GM12878 (cell line): ENCODE results near the gene NT5C2.

Experiments
- NFIC ChIP-seq: IDR thresholded peaks from 2 replicates; pipeline ENCODE4 v1.6.1; 2012; ENCODE audit warnings: low read depth, mild to moderate bottlenecking, inconsistent platforms, low read length, moderate library complexity
- TCF12 ChIP-seq: IDR thresholded peaks from 2 replicates; pipeline ENCODE4 v1.6.1; 2011; ENCODE audit warnings: low read depth, mild to moderate bottlenecking, low read length
- TF ChIP-seq, protein P1 (sequence below): fragments of 450-650 bp; formaldehyde crosslinking; IDR thresholded peaks from 2 replicates; pipeline ENCODE4 v1.4.0; 2020; ENCODE audit warnings: mild to moderate bottlenecking, moderate library complexity
- TF ChIP-seq, protein P2 (sequence below): fragments of 450-650 bp; IDR thresholded peaks from 2 replicates; pipeline ENCODE4 v1.6.1; 2017; ENCODE audit warnings: mild to moderate bottlenecking, moderate library complexity
- TF ChIP-seq, protein P3 (sequence below): IDR thresholded peaks from 2 replicates; pipeline ENCODE4 v1.6.1; 2011; ENCODE audit warnings: mild to moderate bottlenecking, low read depth, low read length, moderate library complexity; ENCODE audit not compliant: insufficient replicate concordance

DNA sequence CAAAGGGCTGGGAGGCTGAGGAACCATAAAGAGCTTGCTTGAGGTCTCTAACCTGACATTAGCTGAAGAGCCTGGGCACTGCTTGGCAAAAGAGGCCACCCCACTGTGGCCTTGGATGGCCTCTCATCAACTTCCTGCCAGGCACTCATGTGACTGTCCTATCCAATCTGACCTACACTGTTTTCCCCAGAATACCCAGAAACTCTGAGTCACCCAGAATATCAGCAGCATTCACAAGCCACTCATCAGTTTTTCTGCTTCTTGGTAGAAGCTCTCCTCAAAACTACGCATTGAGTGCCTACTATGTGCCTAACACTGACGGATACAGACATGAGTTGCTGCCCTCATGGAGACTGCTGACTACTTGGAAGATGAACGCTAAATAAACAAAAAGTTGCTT lies 4.1 kb upstream of the NT5C2 start:
- TF ChIP-seq, protein P1, sequence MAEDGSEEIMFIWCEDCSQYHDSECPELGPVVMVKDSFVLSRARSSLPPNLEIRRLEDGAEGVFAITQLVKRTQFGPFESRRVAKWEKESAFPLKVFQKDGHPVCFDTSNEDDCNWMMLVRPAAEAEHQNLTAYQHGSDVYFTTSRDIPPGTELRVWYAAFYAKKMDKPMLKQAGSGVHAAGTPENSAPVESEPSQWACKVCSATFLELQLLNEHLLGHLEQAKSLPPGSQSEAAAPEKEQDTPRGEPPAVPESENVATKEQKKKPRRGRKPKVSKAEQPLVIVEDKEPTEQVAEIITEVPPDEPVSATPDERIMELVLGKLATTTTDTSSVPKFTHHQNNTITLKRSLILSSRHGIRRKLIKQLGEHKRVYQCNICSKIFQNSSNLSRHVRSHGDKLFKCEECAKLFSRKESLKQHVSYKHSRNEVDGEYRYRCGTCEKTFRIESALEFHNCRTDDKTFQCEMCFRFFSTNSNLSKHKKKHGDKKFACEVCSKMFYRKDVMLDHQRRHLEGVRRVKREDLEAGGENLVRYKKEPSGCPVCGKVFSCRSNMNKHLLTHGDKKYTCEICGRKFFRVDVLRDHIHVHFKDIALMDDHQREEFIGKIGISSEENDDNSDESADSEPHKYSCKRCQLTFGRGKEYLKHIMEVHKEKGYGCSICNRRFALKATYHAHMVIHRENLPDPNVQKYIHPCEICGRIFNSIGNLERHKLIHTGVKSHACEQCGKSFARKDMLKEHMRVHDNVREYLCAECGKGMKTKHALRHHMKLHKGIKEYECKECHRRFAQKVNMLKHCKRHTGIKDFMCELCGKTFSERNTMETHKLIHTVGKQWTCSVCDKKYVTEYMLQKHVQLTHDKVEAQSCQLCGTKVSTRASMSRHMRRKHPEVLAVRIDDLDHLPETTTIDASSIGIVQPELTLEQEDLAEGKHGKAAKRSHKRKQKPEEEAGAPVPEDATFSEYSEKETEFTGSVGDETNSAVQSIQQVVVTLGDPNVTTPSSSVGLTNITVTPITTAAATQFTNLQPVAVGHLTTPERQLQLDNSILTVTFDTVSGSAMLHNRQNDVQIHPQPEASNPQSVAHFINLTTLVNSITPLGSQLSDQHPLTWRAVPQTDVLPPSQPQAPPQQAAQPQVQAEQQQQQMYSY (CRISPR knock-in tag): no peak
- TF ChIP-seq NFIC (no peak), TCF12 (no peak)
- TF ChIP-seq, protein P2, sequence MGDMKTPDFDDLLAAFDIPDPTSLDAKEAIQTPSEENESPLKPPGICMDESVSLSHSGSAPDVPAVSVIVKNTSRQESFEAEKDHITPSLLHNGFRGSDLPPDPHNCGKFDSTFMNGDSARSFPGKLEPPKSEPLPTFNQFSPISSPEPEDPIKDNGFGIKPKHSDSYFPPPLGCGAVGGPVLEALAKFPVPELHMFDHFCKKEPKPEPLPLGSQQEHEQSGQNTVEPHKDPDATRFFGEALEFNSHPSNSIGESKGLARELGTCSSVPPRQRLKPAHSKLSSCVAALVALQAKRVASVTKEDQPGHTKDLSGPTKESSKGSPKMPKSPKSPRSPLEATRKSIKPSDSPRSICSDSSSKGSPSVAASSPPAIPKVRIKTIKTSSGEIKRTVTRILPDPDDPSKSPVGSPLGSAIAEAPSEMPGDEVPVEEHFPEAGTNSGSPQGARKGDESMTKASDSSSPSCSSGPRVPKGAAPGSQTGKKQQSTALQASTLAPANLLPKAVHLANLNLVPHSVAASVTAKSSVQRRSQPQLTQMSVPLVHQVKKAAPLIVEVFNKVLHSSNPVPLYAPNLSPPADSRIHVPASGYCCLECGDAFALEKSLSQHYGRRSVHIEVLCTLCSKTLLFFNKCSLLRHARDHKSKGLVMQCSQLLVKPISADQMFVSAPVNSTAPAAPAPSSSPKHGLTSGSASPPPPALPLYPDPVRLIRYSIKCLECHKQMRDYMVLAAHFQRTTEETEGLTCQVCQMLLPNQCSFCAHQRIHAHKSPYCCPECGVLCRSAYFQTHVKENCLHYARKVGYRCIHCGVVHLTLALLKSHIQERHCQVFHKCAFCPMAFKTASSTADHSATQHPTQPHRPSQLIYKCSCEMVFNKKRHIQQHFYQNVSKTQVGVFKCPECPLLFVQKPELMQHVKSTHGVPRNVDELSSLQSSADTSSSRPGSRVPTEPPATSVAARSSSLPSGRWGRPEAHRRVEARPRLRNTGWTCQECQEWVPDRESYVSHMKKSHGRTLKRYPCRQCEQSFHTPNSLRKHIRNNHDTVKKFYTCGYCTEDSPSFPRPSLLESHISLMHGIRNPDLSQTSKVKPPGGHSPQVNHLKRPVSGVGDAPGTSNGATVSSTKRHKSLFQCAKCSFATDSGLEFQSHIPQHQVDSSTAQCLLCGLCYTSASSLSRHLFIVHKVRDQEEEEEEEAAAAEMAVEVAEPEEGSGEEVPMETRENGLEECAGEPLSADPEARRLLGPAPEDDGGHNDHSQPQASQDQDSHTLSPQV: no peak
- TF ChIP-seq, protein P3, sequence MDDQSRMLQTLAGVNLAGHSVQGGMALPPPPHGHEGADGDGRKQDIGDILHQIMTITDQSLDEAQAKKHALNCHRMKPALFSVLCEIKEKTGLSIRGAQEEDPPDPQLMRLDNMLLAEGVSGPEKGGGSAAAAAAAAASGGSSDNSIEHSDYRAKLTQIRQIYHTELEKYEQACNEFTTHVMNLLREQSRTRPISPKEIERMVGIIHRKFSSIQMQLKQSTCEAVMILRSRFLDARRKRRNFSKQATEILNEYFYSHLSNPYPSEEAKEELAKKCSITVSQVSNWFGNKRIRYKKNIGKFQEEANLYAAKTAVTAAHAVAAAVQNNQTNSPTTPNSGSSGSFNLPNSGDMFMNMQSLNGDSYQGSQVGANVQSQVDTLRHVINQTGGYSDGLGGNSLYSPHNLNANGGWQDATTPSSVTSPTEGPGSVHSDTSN: no peak
